Prostate gland (tissue), 2 donors: ENCODE data around the gene PSAT1.
A peak's percentile ranks its signal among the peaks of the same experiment; 100 is the strongest.

ENCODE experiments used
- POLR2AphosphoS5 ChIP-seq: sonication (generic); formaldehyde crosslinking; IDR thresholded peaks from one replicate; pipeline ENCODE4 v1.6.1; 2017; ENCODE audit warnings: antibody characterized with exemption
- TF ChIP-seq, protein P1 (sequence below), 4 experiments: fragments of 200-600 bp in 2 of 4; fragments of 450-650 bp in 2 of 4; sonication (generic) in 2 of 4; IDR thresholded peaks; 1 replicate in 3 of 4; 2 replicates in 1 of 4; pipeline ENCODE4 v1.5.1; 2016 to 2019; ENCODE audit warnings: antibody characterized with exemption in 4 of 4, mild to moderate bottlenecking in 2 of 4, moderate library complexity in 2 of 4

DNA sequence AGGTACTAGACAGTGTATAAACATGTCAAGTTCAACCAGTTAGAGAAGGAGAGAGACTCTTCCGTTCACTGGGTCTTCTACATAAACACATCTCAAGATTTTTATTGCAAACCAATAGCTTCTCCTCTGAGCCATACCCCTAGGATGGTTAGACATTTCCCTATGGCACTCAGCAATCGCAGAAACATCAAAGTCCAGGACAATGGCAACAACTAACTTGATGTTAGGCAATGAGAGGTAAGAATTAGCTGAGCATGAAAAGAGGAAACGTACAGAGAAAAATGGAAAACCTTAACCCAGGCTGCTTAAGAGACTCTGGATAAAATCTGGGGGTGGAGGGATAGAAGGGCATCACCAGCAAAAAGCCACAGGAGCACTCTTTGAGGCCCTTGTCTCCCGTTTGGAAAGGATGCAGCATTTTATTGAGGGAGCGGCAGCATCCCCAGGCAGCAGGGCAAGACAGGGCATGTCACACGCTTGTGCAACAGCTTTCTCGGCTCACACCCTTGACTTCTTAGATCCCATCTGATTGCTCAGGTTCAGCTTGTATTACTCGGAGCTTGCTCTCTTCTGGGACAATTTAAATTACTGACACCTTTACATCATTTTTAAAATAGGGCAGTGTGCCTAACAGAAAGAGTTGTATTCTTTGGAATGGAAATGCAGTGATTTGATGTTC, 8.6 kb upstream of the PSAT1 start:
- peak; percentile 44 for TF ChIP-seq POLR2AphosphoS5
- TF ChIP-seq, protein P1, sequence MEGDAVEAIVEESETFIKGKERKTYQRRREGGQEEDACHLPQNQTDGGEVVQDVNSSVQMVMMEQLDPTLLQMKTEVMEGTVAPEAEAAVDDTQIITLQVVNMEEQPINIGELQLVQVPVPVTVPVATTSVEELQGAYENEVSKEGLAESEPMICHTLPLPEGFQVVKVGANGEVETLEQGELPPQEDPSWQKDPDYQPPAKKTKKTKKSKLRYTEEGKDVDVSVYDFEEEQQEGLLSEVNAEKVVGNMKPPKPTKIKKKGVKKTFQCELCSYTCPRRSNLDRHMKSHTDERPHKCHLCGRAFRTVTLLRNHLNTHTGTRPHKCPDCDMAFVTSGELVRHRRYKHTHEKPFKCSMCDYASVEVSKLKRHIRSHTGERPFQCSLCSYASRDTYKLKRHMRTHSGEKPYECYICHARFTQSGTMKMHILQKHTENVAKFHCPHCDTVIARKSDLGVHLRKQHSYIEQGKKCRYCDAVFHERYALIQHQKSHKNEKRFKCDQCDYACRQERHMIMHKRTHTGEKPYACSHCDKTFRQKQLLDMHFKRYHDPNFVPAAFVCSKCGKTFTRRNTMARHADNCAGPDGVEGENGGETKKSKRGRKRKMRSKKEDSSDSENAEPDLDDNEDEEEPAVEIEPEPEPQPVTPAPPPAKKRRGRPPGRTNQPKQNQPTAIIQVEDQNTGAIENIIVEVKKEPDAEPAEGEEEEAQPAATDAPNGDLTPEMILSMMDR (IDR thresholded peaks at IDR 0.05): no peak
